GM19099 (cell line): ENCODE measurements around the gene ABR.

Source experiments
- POLR2A ChIP-seq: IDR thresholded peaks from 3 replicates; pipeline ENCODE4 v1.6.1; 2011; ENCODE audit warnings: low read depth; ENCODE audit not compliant: insufficient read length; ENCODE audit errors: extremely low read depth

The ABR gene

GRCh38 chr17:1008008-1008761 lies 171.6 kb downstream of the ABR start:
- TF ChIP-seq POLR2A, result no peak

GRCh38 chr17:1007310-1008007 lies 172.3 kb downstream of the ABR start:
- no peak for TF ChIP-seq POLR2A

DNA sequence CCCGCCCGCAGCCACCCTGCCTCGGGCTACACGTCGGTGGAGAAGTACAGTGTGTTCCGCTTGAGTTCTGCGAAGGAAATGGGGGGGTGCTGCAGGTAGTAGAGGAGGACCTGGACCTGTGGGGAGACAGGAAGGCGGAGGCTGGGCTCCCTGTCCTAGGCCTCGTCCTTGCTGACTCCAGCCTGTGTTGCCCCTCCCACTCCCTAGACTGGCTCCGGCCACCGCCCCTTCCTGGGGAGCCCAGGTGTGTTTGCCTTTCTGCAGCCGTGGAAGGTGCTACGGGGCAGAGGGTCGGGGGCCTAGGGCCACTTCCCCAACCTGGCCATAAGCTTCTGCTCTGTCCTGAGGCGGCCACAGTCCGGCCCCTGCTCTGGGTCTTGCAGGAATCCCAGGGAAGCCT lies 173.7 kb downstream of the ABR start:
- no peak for TF ChIP-seq POLR2A

DNA sequence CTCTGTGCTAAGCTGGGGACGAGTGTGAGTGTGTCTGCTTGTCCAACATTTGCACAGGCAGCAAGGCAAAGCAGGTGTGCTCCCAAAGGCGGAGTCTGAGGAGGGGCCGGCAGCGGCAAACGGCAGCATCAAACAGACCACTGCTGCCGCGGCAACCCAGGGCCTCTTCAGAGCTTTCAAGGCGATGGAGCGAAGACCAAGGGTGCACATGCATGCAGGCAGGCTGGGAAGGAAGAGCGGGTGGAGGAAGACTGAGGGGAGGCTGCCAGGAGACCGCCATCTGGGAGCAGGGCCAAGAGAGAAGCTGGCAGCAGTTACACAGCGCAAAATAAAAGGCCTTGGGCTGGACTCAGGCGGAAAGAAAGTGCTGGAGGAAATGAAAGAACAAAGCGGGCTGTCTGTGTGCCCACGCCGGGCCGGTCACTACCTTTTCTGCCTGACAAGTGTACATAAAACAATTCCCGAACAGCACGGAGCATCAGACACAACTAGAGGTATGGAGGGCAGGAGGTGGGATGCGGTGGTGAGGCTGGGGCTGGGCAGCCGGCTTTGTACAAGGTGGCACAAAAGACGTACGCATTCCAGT lies 174.3 kb downstream of the ABR start:
- no peak for TF ChIP-seq POLR2A

- TF ChIP-seq POLR2A, result no peak
Measured at GRCh38 chr17:1004769-1005295, 174.9 kb downstream of the ABR start.

DNA sequence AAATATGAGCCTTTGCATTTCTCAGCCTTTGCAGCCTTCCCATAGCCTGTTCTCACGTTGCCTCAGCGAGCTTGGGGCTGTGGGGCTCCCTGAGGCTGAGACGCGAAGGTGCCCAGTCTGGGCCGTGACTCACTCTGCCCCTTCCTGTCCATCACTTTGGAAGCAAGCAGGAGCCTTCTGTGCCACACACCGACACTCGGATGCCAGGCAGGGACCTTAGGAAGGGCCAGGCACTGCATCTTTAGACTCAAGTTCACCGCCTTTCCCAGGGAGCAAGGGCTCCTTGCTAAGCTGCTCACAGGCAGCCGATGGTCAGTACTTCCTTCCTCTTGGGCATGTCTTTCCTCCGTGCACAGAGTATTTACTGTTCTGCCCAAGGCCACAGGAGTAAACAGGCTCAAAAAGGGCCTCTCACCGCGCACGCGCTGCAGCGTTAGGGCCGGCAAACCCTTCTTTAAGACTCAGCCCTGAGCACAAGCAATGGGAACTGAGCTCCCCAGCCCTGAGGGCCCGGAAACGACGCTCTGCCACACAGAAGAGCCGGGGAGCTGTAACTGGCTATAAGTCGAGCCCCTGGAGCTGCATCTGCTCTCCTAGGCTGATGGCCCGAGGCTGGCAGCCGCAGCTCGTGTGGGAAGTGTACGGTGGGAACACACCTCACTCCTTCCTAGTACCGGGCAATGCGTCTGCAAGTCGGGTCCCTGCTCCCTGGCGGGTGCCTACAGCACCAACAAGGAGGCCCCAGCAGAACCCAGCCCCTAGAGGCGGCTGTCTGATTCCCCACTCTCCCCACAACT lies 175.6 kb downstream of the ABR start:
- TF ChIP-seq POLR2A, result no peak

DNA sequence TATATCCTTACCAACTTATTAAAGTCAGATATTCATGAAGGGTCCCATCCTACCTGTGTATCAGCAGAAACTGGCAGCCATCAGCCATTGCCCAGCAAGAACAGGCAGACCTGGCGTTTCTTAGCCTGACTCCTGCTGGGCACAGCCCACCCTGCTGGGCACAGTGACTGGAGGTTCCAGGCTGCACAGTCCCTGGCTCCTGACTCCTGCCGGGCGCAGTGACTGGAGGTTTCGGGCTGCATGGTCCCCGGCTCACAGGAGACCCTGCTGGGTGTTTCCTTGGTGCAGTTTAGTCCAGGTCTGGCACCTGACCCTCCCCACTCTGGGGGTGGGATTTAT lies 176.2 kb downstream of the ABR start:
- TF ChIP-seq POLR2A, result no peak

DNA sequence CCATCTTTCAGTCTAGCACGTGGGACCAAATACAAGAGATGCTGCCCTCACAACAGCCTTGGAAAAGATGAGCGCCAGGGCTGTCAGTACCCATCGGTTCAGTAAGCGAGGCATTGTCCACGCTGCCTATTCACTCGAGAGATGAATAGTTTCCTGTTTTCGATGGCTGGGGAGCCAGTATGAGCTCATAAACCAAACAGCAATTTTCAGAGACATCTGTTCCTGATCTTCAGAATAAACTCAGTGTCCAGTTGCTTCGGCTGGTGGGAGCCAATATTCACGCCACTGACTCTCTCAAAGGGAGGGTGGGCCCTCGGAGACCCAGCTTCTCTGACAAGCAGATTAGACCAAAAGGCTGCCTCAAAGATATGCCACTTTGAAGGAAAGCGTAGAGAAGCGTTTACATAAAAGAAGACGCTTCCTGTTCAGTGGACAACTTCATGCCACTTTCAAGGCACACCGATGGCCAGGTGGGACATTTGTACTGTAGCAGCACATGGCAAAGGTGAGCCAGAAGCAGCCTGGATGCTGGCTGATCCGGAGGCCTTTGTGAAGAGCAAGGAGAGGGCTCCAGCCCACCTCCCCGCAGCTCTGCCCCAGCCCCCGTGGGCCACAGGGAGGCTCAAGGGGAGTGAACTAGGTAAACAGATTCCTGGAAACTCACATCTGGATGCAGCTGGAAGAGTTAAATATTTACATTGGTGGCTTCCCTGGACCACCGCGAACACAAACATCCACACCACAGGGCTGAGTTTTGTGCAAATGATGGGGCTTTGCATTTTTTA lies 176.8 kb downstream of the ABR start:
- TF ChIP-seq POLR2A, result no peak

DNA sequence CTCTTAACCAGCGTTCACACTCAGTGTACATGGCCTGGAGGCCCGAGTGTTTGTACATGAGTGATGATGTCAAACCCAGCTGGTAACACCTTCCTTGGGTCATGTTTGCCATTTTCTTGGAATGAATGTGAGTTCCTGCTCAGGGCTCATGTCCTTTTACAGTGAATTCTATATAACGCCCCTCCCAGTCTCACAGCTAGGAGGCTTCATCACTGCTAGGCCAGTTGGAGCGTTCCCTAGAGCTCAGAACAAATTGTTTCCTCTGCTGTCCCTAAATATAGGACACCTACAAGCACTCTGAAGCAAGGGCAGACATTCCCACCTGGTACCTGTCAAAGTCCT lies 177.4 kb downstream of the ABR start:
- no peak for TF ChIP-seq POLR2A

- no peak for TF ChIP-seq POLR2A
Measured at GRCh38 chr17:1001640-1002411, 178.0 kb downstream of the ABR start.

- no peak for TF ChIP-seq POLR2A
Measured at GRCh38 chr17:1000597-1001461, 179.0 kb downstream of the ABR start.

DNA sequence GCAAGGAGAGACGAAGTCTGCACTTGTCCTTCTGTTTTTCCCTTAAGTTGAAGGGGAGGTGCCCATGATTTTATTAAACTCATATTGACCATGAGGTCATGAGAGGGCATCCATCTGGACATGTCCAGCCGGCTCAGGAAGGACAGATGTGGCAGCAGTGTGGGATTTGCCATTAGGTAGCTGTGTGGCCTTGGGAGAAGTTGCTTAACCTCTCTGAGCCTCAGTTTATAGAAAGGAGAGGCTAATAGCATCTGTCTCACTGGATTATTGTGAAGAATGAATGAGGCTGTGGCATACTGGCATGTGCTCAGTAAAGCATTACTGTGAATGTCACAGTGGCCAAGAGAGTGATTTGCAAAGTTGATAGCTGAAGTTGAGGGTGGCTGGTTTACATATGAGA lies 181.7 kb downstream of the ABR start:
- no peak for TF ChIP-seq POLR2A
